HTR-8/SVneo (cell line): ENCODE measurements around the gene ACAP1.

ENCODE experiments used
- DNase-seq: peaks from one replicate; pipeline ENCODE4 v3.0.0; 2011; ENCODE audit warnings: low spot score, mixed read lengths; ENCODE audit not compliant: insufficient read length
- FAIRE-seq: peaks from 2 replicates; lab custom pipeline; 2011; peaks lifted over from hg19 to GRCh38; lab: Jason Lieb, UNC

Gene ACAP1

DNA sequence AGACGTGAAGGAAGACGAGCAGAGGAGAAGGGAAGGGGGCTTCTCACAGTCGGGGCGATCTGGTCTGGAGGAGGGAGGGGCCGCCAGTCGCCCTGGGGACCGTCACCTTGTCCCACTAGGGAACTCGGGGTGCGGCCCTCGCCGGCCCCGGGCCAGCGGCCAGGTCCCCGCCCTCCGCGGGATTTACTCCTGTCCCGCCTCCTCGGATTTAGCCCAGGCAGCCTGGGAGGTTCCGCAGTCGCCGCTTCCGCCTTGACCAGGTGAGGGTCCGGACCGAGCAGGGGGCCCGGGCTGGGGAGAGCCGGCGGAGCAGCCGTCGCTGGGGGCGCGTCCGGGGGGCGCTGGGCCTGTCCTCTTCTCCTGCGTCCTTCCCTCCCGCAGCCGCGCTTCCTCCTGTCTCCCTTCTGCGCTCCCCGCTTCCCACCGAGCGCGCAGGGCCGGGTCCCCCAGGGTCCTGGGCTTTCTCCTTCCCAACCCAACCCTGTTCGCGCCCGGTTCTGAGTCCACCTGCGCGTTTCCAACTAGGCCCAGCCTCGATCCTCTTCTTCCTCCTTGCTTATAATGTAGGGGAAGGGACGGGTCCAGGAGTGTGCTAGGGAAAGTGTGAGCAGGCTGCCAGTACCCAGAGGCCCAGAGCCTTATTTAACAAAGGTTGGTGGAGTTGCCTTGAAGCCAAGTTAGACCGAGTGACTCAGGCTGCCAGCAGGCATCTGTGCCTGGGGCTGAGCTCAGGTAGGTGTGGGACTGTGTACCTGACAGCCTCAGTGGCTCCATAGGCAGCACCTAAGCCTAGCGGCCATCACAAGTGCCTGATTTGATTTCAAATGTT, 44.7 kb downstream of the ACAP1 start, which contains the start of gene TNK1:
TNK1 (plus strand) TSS at position 235 of the 829 bp plus-strand sequence. CDS start 1,838 bp downstream, outside the sequence.
- DNase-seq (no peak), FAIRE-seq (no peak)

DNA sequence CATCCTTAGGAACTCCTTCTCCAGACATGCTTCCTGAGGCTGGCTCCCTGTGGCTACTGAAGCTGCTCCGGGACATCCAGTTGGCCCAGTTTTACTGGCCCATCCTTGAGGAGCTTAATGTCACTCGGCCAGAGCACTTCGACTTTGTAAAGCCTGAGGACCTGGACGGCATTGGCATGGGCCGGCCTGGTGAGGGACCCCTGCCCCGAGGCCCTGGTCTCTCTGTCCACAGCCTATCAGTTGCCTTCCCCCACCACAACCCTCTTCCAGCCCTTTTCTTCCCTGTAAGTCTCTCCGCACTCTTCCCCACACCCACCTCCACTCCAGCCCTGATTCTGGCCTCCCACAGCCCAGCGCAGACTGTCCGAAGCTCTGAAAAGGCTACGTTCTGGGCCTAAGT, 46.6 kb downstream of the ACAP1 start:
- no peak for DNase-seq
- no peak for FAIRE-seq

DNA sequence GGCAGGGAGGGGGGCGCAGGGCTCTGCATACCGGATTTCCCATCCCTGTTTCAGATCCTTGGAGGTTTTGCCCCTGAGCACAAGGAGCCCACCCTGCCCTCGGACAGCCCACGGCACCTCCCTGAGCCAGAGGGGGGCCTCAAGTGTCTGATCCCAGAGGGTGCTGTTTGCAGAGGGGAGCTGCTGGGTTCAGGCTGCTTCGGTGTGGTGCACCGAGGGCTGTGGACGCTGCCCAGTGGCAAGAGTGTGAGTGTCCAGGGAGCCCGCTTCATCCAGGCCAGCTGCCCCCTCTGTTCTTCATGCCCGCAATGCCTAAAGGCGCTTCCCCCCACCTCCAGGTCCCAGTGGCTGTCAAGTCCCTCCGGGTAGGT, 47.0 kb downstream of the ACAP1 start:
- FAIRE-seq: no peak
- DNase-seq: no peak

DNA sequence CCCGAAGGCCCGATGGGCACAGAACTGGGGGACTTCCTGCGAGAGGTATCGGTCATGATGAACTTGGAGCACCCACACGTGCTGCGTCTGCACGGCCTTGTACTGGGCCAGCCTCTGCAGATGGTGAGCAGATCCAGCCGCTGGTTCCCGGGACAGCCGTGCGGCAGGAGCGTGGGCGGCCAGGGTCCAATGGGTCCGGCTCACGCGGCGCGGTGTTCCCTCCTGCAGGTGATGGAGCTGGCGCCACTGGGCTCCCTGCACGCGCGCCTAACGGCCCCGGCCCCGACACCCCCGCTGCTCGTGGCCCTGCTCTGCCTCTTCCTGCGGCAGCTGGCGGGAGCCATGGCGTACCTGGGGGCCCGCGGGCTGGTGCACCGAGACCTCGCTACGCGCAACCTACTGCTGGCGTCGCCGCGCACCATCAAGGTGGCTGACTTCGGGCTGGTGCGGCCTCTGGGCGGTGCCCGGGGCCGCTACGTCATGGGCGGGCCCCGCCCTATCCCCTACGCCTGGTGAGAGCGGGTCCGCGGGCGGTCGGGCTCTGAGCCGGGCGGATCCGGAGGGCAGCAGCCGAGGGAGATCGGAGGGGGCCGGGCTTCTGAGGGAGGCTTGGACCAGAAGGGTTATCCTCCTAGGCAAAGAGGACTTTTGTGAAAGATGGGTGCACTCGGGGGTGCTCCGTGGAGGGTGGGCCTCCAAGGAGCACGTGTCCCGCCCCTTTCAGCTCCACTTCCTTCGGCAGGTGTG, 47.6 kb downstream of the ACAP1 start:
- FAIRE-seq (peak; percentile 70), DNase-seq (peak; percentile 43)

- DNase-seq (no peak), FAIRE-seq (no peak)
Measured at GRCh38 chr17:7384489-7385081, 48.3 kb downstream of the ACAP1 start.

DNA sequence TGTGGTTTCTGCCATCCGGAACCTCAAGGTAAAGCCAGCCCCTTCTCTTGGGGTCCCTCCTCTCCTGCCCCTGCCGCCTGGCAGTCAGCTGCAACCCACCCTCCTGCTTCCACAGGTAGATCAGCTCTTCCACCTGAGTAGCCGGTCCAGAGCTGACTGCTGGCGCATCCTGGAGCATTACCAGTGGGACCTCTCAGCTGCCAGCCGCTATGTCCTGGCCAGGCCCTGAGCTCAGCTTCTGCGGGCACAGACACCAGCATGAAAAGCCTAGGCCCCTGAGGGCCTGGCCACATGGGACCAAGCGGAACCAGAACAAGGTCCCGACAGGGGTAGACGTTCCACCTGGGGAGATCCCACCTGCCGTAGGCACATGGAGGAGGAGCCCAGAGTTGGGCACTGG, 52.5 kb downstream of the ACAP1 start:
- FAIRE-seq: no peak
- DNase-seq: no peak

DNA sequence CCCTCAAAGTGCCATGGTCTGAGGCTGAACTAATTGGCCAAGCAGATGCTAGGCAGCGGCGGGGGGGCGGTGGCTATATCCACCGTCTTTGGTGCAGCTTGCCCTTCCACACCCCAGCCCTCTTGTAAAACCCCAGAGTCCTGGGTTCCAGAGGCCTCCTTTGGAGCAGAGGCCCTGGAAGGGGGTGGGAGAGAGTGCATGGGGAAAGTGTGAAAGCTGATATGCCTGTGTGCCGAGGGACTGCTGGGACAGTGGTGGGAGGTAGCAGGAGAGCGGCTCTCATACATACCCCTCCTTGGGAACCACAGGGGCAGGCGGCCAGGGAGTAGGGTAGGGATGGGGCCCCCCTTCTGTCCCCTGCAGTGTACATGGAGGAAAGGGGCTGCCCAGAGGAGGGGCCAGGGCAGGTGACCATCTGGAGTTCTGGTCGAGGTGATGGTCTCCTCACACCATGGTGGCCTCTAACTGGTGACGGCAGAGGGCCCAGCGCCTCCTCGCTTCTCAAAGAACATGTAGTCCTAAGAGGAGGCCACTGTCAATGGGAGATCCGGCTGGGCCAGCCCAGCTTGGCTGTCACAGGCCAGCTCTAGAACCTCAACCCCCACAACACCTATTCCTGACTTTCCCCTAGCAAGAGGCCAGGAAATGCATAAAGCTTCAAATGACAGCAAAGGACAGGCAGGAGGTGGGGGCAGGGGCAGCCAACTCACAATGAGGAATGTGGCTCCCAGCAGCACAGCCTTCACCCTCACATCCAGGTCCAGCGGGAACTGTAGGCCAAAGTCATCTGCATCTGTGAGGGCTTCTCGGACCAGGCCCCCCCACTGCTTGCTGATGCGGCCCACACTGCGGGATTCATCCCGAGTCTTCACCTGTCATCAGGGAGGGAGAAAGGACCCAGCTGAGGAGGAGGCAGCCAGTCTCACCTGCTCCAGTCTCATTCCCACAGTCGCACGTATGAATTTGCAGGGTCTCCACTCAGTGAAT, 53.9 kb downstream of the ACAP1 start:
- no peak for DNase-seq
- FAIRE-seq: peak; percentile 26

DNA sequence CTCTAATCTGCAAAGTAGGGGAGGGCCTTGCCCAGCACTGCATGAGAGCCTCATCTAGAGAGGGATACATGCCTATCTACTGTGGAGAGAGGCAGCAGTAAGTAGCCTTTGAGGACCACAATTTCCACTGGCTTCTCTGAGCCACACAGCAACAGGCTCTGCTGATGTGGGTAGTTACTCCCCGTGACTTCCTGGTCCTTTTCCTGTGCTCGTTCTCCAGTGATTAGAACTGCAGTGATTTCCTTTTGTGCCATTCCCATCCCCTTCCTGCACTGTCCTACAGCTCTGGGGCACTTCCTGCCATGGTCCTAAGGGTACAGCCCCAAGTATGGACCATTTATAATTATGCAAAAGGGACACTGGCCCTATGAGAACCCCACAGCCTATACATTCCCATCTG, 55.0 kb downstream of the ACAP1 start:
- no peak for FAIRE-seq
- DNase-seq: no peak

- FAIRE-seq (no peak), DNase-seq (no peak)
Measured at GRCh38 chr17:7392696-7393612, 56.6 kb downstream of the ACAP1 start.

- peak; percentile 73 for FAIRE-seq
- peak; percentile 41 for DNase-seq
Measured at GRCh38 chr17:7393613-7394451, 57.5 kb downstream of the ACAP1 start.

GRCh38 chr17:7394452-7395191, 58.3 kb downstream of the ACAP1 start, which contains the start of gene PLSCR3:
Gene PLSCR3 (minus strand): TSS chr17:7394525. CDS start chr17:7394110, 415 bp downstream.
- FAIRE-seq (peak; percentile 95), DNase-seq (peak; percentile 93)

GRCh38 chr17:7396147-7396546, 59.8 kb downstream of the ACAP1 start:
- FAIRE-seq (no peak), DNase-seq (no peak)

GRCh38 chr17:7398612-7399011, 62.3 kb downstream of the ACAP1 start:
- FAIRE-seq: no peak
- no peak for DNase-seq
